Lower leg skin (tissue), 4 donors: ENCODE measurements around the gene SLC11A2. TPM values are rescaled to one million over a fixed set of nuclear protein-coding genes. Genes with fewer than 3 reads are reported as not detected.
"Not testable (repeated sequence)": the region's sequence is repeated elsewhere in the genome, so short reads cannot be mapped to it uniquely, and the experiment has no call there.

Experiments used
- DNase-seq, 2 donors: peaks; one replicate each; pipeline ENCODE4 v3.0.0-alpha.2; 2019; ENCODE audit warnings: low spot score in 2 of 2
- H3K4me3 ChIP-seq: fragments of 200-600 bp; sonication (generic); 2 replicates; pipeline ENCODE4 v1.5.1; 2017; ENCODE audit warnings: mild to moderate bottlenecking, low read depth; ENCODE audit not compliant: poor library complexity, severe bottlenecking
- CTCF ChIP-seq, 3 donors: fragments of 450-650 bp; IDR thresholded peaks; one replicate each; pipeline ENCODE4 v1.5.1; 2016; ENCODE audit warnings: antibody characterized with exemption in 3 of 3, mild to moderate bottlenecking in 3 of 3, moderate library complexity in 2 of 3
- POLR2A ChIP-seq, 2 donors: fragments of 450-650 bp; IDR thresholded peaks; one replicate each; pipeline ENCODE4 v1.6.1; 2016 to 2017; ENCODE audit warnings: antibody characterized with exemption in 2 of 2, mild to moderate bottlenecking in 1 of 2, moderate library complexity in 1 of 2
- WGBS, 2 donors: methylation state at CpG; one replicate each; pipeline ENCODE4 v1.1.5; 2018; 5-methylcytosine and 5-hydroxymethylcytosine counted together
- intact Hi-C: fragments of 100-400 bp; cut with DNase I; formaldehyde crosslinking; loops from one replicate; pipeline ENCODE4 v1.15.0; 2023; ENCODE audit warnings: low total_unique reads
- total RNA-seq, 4 donors: library from RNA; depleted of rRNA; stranded (reverse); fragments of >200 nt; gene quantifications; one replicate each; pipeline ENCODE4 v1.1.0, GENCODE V29; 2016

The SLC11A2 gene
- total RNA-seq, 4 donors from 2014 or later = 48.8 to 76.1 (median 64.9) TPM

GRCh38 chr12:51018956-51019355, 7.2 kb downstream of the SLC11A2 start:
- 92 to 98% methylated on average over 2 of the region's 2 CpGs for WGBS, 2 donors
- DNase-seq = no peak
- TF ChIP-seq POLR2A (IDR thresholded peaks at IDR 0.05) (no peak), CTCF (IDR thresholded peaks at IDR 0.05) (no peak)
- H3K4me3 ChIP-seq = no peak overlapping the region
- intact Hi-C loops = no loop called here

GRCh38 chr12:51017452-51017851, 8.7 kb downstream of the SLC11A2 start:
- intact Hi-C loops = no loop called here
- no peak for DNase-seq
- no peak overlapping the region for H3K4me3 ChIP-seq
- TF ChIP-seq CTCF (IDR thresholded peaks at IDR 0.05) (no peak), POLR2A (IDR thresholded peaks at IDR 0.05) (no peak)

- DNase-seq, intact Hi-C loops, H3K4me3 ChIP-seq: not testable (repeated sequence)
- WGBS, 2 donors = 92% methylated on average over 9 of the region's 9 CpGs
Measured at GRCh38 chr12:51014467-51014866, 11.7 kb downstream of the SLC11A2 start.

GRCh38 chr12:51013441-51013840, 12.7 kb downstream of the SLC11A2 start:
- intact Hi-C loops = no loop called here
- WGBS, 2 donors = 68 to 70% methylated on average over 7 of the region's 7 CpGs
- TF ChIP-seq CTCF (IDR thresholded peaks at IDR 0.05) (no peak), POLR2A (IDR thresholded peaks at IDR 0.05) (no peak)
- H3K4me3 ChIP-seq = no peak overlapping the region
- no peak for DNase-seq

GRCh38 chr12:51012570-51013236, 13.5 kb downstream of the SLC11A2 start:
- no peak overlapping the region for H3K4me3 ChIP-seq
- intact Hi-C loops = no loop called here
- TF ChIP-seq POLR2A (IDR thresholded peaks at IDR 0.05) (no peak), CTCF (IDR thresholded peaks at IDR 0.05) (no peak)
- no peak for DNase-seq
- 60 to 62% methylated on average over 5 of the region's 5 CpGs for WGBS, 2 donors

GRCh38 chr12:51011955-51012354, 14.2 kb downstream of the SLC11A2 start:
- no peak overlapping the region for H3K4me3 ChIP-seq
- DNase-seq = no peak
- intact Hi-C loops = no loop called here
- 39 to 61% methylated on average over 4 of the region's 4 CpGs for WGBS, 2 donors
- no peak for TF ChIP-seq CTCF (IDR thresholded peaks at IDR 0.05)
- no peak for TF ChIP-seq POLR2A (IDR thresholded peaks at IDR 0.05)
